NCI-H1417 (cell line): Measurements from ENCODE around the gene TMEM256.
"Not testable (repeated sequence)": the region's sequence is repeated elsewhere in the genome, so short reads cannot be mapped to it uniquely, and the experiment has no call there.

Experiments
- DNase-seq, 3 experiments: peaks; one replicate each; lab custom pipeline; 2025; lab: John Stamatoyannopoulos, UW

TMEM256 gene

GRCh38 chr17:7383742-7384488, 20.0 kb downstream of the TMEM256 start:
- peak in 1 of 3 experiments; percentile 63 for DNase-seq

GRCh38 chr17:7383371-7383741, 20.5 kb downstream of the TMEM256 start:
- DNase-seq = no peak

GRCh38 chr17:7382901-7383300, 21.0 kb downstream of the TMEM256 start:
- no peak for DNase-seq

- DNase-seq = peak in 2 of 3 experiments; percentile 9 to 14
These were observed 22.8 kb downstream of the TMEM256 start, which contains the start of gene TNK1 for GRCh38 chr17:7380855-7381683. TSS of gene TNK1 (plus strand) at chr17:7381089. CDS start at chr17:7382927, 1,838 bp downstream.

- peak in 2 of 3 experiments; percentile 6 to 23 for DNase-seq
These were observed 23.6 kb downstream of the TMEM256 start for GRCh38 chr17:7380321-7380720.

GRCh38 chr17:7379134-7379533, 24.8 kb downstream of the TMEM256 start:
- no peak for DNase-seq

- no peak for DNase-seq
These were observed 29.5 kb downstream of the TMEM256 start for GRCh38 chr17:7374353-7374752.

GRCh38 chr17:7370853-7371252, 33.0 kb downstream of the TMEM256 start:
- no peak for DNase-seq

GRCh38 chr17:7369825-7370224, 34.1 kb downstream of the TMEM256 start:
- DNase-seq = no peak

GRCh38 chr17:7368599-7368994, 35.3 kb downstream of the TMEM256 start:
- not testable (repeated sequence) for DNase-seq

- DNase-seq = no peak
These were observed 35.8 kb downstream of the TMEM256 start for GRCh38 chr17:7367918-7368598.

GRCh38 chr17:7367083-7367482, 36.8 kb downstream of the TMEM256 start:
- DNase-seq = no peak

- DNase-seq = not testable (repeated sequence)
These were observed 37.9 kb downstream of the TMEM256 start for GRCh38 chr17:7365963-7366362.

GRCh38 chr17:7363311-7363710, 40.6 kb downstream of the TMEM256 start:
- DNase-seq = no peak

GRCh38 chr17:7361906-7362305, 42.0 kb downstream of the TMEM256 start:
- no peak for DNase-seq

- no peak for DNase-seq
These were observed 46.5 kb downstream of the TMEM256 start for GRCh38 chr17:7357381-7357780.

- no peak for DNase-seq
These were observed 47.1 kb downstream of the TMEM256 start for GRCh38 chr17:7356756-7357155.

GRCh38 chr17:7356072-7356549, 47.8 kb downstream of the TMEM256 start:
- peak; percentile 38 to 65 (median 51) for DNase-seq

GRCh38 chr17:7355573-7355972, 48.3 kb downstream of the TMEM256 start:
- no peak for DNase-seq

- peak in 1 of 3 experiments; percentile 2 for DNase-seq
These were observed 48.8 kb downstream of the TMEM256 start, which contains the start of gene TMEM95 for GRCh38 chr17:7355053-7355452. TSS of gene TMEM95 (plus strand) at chr17:7355156. CDS start at chr17:7355205, 49 bp downstream.

- DNase-seq = peak in 2 of 3 experiments; percentile 39 to 64
These were observed 49.5 kb downstream of the TMEM256 start for GRCh38 chr17:7354262-7354843.
